Body of pancreas (tissue), 4 donors: ENCODE data around the gene MAPK11. TPM values are rescaled to one million over a fixed set of nuclear protein-coding genes. Genes with fewer than 3 reads are reported as not detected.

Experiments used
- ATAC-seq: fragments of 150-250 bp; one replicate; pipeline ENCODE4 v1.9.1; 2016
- DNase-seq, 4 donors: peaks; one replicate each; pipeline ENCODE4 v3.0.0-alpha.2; 2019
- H3K27ac ChIP-seq, 4 donors: fragments of 200-600 bp; sonication (generic); 1 replicate in 3 of 4; 2 replicates in 1 of 4; pipeline versions ENCODE4 v1.5.1 to v1.6.1; 2016 to 2019; ENCODE audit warnings: mild to moderate bottlenecking in 1 of 4, mixed read lengths in 1 of 4, moderate library complexity in 1 of 4
- H3K27me3 ChIP-seq, 2 donors: fragments of 200-600 bp; sonication (generic); one replicate each; pipeline ENCODE4 v1.6.0; 2016; ENCODE audit warnings: mild to moderate bottlenecking in 1 of 2
- H3K36me3 ChIP-seq, 2 donors: fragments of 200-600 bp; sonication (generic); replicated peaks in 1 of 2; 2 replicates each; pipeline ENCODE4 v1.5.1; 2016; ENCODE audit warnings: low read depth in 2 of 2; ENCODE audit not compliant: insufficient read depth in 1 of 2
- H3K4me1 ChIP-seq: fragments of 200-600 bp; sonication (generic); one replicate; pipeline ENCODE4 v1.6.0; 2016
- H3K4me3 ChIP-seq, 2 donors: fragments of 200-600 bp; sonication (generic); 1 replicate in 1 of 2; 2 replicates in 1 of 2; pipeline ENCODE4 v1.5.1; 2016 to 2019
- H3K9me3 ChIP-seq, 3 donors: fragments of 200-600 bp; sonication (generic); 1 replicate in 2 of 3; 2 replicates in 1 of 3; pipeline ENCODE4 v1.5.1; 2016
- CTCF ChIP-seq, 7 experiments: fragments of 450-650 bp in 4 of 7; fragments of 200-600 bp in 3 of 7; sonication (generic) in 3 of 7; IDR thresholded peaks; one replicate each; pipeline ENCODE4 v1.5.1; 2016 to 2019; ENCODE audit warnings: antibody characterized with exemption in 7 of 7
- POLR2A ChIP-seq, 3 donors: fragments of 450-650 bp; IDR thresholded peaks; one replicate each; pipeline ENCODE4 v1.6.1; 2016; ENCODE audit warnings: antibody characterized with exemption in 3 of 3, mild to moderate bottlenecking in 2 of 3
- WGBS, 2 donors: methylation state at CpG; one replicate each; pipeline ENCODE4 v1.1.5; 2017; 5-methylcytosine and 5-hydroxymethylcytosine counted together
- intact Hi-C: fragments of 100-400 bp; cut with DNase I; formaldehyde crosslinking; loops from one replicate; pipeline ENCODE4 v1.15.1; 2023
- total RNA-seq, 2 donors: library from RNA; depleted of rRNA; stranded (reverse); fragments of >200 nt; gene quantifications; one replicate each; pipeline ENCODE4 v1.1.0, GENCODE V29; 2016

The MAPK11 gene
- total RNA-seq, 2 donors from 2014 or later: 3.0 to 3.6 TPM

DNA sequence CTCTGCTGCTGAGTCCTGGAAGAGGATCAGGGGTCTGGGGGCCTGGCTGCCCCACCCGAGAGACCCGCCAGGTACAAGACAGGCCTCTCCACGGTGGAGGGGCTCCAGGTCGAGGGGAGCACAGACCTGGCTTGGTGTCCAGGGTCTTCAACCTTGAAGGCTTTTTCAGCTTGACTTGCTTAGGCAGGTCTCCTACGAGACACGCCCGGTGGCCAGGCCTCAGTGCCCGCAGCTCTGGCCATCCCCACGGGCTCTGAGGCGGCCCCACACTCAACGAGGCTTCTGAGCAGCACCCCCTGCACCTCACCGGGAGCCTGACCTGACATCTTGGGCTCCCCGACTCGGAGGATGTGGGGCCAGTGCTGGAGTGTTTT lies 43.9 kb upstream of the MAPK11 start:
- ATAC-seq: no peak

GRCh38 chr22:50313600-50313999 lies 43.4 kb upstream of the MAPK11 start:
- Histone ChIP-seq H3K36me3 (no peaks in the 10 kb centered on the region), H3K27me3 (no peaks in the 10 kb centered on the region), H3K9me3 (no peaks in the 10 kb centered on the region), H3K4me3 (no peak overlapping the region), H3K4me1 (peaks cover 8% of the 10 kb centered on the region), H3K27ac (no peak overlapping the region)
- no peak for ATAC-seq
- intact Hi-C loops: no loop called here
- 89 to 91% methylated on average over 15 to 17 of the region's 17 CpGs for WGBS, 2 donors
- no peak for DNase-seq
- no peak for TF ChIP-seq CTCF (IDR thresholded peaks at IDR 0.05)
- no peak for TF ChIP-seq POLR2A (IDR thresholded peaks at IDR 0.05)

More for the DNA sequence above, 43.9 kb upstream of the MAPK11 start:
- intact Hi-C loops: no loop called here
- H3K36me3 ChIP-seq: no peaks in the 10 kb centered on the region
- H3K27ac ChIP-seq: no peak overlapping the region
- peaks cover 6% of the 10 kb centered on the region for H3K4me1 ChIP-seq
- H3K9me3 ChIP-seq: no peaks in the 10 kb centered on the region
- no peak overlapping the region for H3K4me3 ChIP-seq
- 52 to 64% methylated on average over 5 to 12 of the region's 14 CpGs for WGBS, 2 donors
- TF ChIP-seq POLR2A (IDR thresholded peaks at IDR 0.05) (no peak), CTCF (IDR thresholded peaks at IDR 0.05) (no peak)
- DNase-seq: no peak
- no peaks in the 10 kb centered on the region for H3K27me3 ChIP-seq

GRCh38 chr22:50313021-50313420 lies 42.8 kb upstream of the MAPK11 start:
- ATAC-seq: no peak
- intact Hi-C loops: no loop called here
- WGBS, 2 donors: 81 to 100% methylated on average over 1 to 7 of the region's 7 CpGs
- Histone ChIP-seq H3K9me3 (no peaks in the 10 kb centered on the region), H3K36me3 (no peaks in the 10 kb centered on the region), H3K27ac (no peak overlapping the region), H3K4me1 (peaks cover 13% of the 10 kb centered on the region), H3K27me3 (no peaks in the 10 kb centered on the region), H3K4me3 (no peak overlapping the region)
- TF ChIP-seq POLR2A (IDR thresholded peaks at IDR 0.05): no peak
- no peak for TF ChIP-seq CTCF (IDR thresholded peaks at IDR 0.05)
- DNase-seq: no peak

- H3K27ac ChIP-seq: no peak overlapping the region
- H3K4me1 ChIP-seq: peaks cover 15% of the 10 kb centered on the region
- TF ChIP-seq POLR2A (IDR thresholded peaks at IDR 0.05) (no peak), CTCF (IDR thresholded peaks at IDR 0.05) (no peak)
- H3K27me3 ChIP-seq: no peaks in the 10 kb centered on the region
- intact Hi-C loops: no loop called here
- no peaks in the 10 kb centered on the region for H3K9me3 ChIP-seq
- WGBS, 2 donors: 95 to 100% methylated on average over 2 to 9 of the region's 12 CpGs
- DNase-seq (no peak), ATAC-seq (no peak)
- no peaks in the 10 kb centered on the region for H3K36me3 ChIP-seq
- no peak overlapping the region for H3K4me3 ChIP-seq
These were observed 42.2 kb upstream of the MAPK11 start for GRCh38 chr22:50312371-50312770.

DNA sequence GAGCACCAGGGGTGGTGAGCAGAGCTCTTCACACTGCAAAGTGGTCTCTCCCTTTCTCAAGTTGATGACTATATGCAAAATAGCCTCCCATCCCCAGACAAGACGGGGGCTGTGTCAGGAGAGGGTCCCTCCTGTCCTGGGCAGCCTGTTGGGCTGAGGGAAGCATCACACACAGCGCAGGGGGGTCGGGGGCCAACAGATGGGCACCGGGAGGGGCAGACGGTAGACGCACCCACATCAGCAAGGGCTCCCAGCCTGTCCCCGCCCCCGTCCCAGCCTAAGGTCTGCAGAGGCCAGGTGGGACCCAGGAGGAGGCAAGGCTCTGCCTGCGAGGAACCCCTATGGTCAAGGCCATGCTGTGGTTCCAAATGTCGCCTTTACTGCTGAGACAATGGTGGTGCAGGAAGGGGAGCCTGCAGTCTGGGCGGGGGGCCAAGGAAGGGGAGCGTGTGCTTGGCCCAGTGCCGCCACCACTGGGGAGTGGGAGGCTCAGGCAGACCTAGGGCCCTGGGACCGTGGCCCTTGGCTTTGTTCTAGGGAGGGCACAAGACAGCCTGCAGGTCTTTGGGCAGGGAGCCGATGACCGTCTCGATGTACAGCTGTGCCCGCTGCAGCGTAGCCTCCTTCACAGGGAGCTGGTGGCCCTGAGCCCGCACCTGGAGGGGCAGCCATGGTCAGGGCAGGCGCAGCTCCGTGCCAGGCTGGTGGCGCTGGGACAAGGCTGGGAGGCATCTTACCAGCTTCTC lies 41.6 kb upstream of the MAPK11 start:
- H3K4me1 ChIP-seq: peaks cover 15% of the 10 kb centered on the region
- intact Hi-C loops: no loop called here

More for the DNA sequence above, 41.6 kb upstream of the MAPK11 start:
- Histone ChIP-seq H3K27me3 (no peaks in the 10 kb centered on the region), H3K36me3 (no peaks in the 10 kb centered on the region), H3K27ac (no peak overlapping the region), H3K9me3 (no peaks in the 10 kb centered on the region), H3K4me3 (no peak overlapping the region)
- no peak for TF ChIP-seq CTCF (IDR thresholded peaks at IDR 0.05)
- no peak for TF ChIP-seq POLR2A (IDR thresholded peaks at IDR 0.05)
- DNase-seq (peak in 1 of 4 donors; percentile 11), ATAC-seq (no peak)
- 88 to 95% methylated on average over 4 to 22 of the region's 23 CpGs for WGBS, 2 donors
